LNCaP clone FGC (cell line): ENCODE measurements around the gene TSC22D1.

ENCODE experiments used
- DNase-seq: peaks from one replicate; pipeline ENCODE4 v3.0.0-alpha.2; 2011; ENCODE audit warnings: low read depth
- H3K4me3 ChIP-seq: 2 replicates; pipeline ENCODE4 v1.5.1; 2011; ENCODE audit warnings: mild to moderate bottlenecking, low read depth, low read length, control low read depth
- TF ChIP-seq, protein P1 (sequence below): IDR thresholded peaks from 2 replicates; pipeline ENCODE4 v1.5.1; 2012; ENCODE audit warnings: mild to moderate bottlenecking; ENCODE audit not compliant: control insufficient read depth, insufficient read depth; ENCODE audit errors: extremely low read depth

TSC22D1 gene

DNA sequence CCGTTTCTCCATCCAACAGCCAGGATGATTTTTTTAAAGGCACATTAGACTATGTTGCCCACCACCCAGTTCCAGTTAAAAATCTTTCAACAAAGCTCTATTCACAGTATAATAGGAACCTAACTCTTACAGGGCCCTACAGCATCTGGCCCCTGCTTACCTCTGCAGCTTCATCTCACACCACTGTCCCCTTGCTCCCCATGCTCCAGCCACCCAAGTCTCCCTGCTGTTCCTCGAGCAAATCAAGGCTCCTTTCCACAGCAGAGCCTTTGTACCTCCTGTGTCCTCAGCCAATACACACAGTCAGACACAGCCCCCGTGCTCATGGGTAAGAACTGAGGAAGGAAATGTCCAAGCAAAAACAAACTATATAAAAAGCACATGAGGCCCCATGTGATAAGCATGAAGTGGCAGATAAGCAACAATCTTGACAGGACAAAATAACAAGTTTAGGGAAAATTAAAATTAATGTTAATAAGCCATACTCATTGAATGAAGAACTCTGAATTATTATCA lies 67.5 kb downstream of the TSC22D1 start:
- TF ChIP-seq, protein P1, sequence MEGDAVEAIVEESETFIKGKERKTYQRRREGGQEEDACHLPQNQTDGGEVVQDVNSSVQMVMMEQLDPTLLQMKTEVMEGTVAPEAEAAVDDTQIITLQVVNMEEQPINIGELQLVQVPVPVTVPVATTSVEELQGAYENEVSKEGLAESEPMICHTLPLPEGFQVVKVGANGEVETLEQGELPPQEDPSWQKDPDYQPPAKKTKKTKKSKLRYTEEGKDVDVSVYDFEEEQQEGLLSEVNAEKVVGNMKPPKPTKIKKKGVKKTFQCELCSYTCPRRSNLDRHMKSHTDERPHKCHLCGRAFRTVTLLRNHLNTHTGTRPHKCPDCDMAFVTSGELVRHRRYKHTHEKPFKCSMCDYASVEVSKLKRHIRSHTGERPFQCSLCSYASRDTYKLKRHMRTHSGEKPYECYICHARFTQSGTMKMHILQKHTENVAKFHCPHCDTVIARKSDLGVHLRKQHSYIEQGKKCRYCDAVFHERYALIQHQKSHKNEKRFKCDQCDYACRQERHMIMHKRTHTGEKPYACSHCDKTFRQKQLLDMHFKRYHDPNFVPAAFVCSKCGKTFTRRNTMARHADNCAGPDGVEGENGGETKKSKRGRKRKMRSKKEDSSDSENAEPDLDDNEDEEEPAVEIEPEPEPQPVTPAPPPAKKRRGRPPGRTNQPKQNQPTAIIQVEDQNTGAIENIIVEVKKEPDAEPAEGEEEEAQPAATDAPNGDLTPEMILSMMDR = no peak
- DNase-seq = no peak
- H3K4me3 ChIP-seq = no peak overlapping the region

DNA sequence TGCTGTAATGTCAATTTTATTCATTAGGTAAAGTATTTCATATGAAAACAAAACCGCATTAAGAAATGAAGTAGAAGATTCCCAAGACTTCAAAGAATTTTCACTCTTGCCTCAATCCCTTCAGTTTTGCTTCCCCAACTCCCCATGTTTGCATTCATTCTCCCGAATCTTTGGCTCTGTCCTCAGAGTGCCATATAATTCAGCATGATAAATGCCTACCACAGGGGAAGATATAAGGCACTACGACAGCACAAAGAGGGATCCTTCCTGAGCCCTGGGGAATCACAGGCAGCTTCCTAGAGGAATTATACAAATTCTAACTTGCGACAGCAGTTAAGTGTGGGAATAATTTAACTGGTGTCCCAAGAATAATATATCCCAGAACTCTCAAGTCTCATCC lies 68.5 kb downstream of the TSC22D1 start:
- no peak overlapping the region for H3K4me3 ChIP-seq
- DNase-seq = no peak
- TF ChIP-seq, protein P1 = no peak

DNA sequence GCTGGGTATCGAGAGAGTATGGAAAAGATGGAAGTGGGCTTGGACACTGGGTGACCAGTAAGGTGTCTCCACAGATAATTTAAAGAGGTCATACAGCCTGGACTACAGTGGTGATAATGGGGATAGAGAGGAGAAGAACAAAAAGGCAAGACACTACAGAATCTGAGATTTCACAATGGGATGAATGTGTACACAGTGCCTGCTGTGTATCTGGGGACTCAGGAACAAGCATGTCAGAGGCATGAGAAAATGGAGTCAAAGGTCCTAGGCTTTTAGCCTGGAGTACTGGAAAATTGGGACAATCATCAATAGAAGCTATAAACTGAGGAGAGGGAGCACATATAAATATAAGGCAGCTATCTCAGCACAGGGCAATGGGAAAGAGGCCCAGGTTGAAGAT lies 69.4 kb downstream of the TSC22D1 start:
- TF ChIP-seq, protein P1 = no peak

DNA sequence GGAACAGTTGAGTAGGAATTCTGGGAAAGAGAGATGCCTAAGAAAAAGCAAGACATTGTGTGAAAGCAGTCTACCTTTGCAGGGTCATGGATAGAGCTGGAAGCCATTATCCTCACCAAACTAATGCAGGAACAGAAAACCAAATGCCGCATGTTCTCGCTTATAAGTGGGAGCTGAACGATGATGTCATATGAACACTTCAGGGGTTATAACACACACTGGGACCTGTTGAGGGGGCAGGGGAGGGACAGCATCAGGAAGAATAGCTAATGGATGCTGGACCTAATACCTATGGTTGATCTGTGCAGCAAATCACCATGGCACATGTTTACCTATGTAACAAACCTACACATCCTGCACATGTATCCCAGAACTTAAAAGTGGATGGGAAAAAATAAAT lies 69.9 kb downstream of the TSC22D1 start:
- no peak for DNase-seq
- no peak overlapping the region for H3K4me3 ChIP-seq
- TF ChIP-seq, protein P1 = no peak

More for the DNA sequence above, 69.4 kb downstream of the TSC22D1 start:
- H3K4me3 ChIP-seq = no peak overlapping the region
- no peak for DNase-seq

DNA sequence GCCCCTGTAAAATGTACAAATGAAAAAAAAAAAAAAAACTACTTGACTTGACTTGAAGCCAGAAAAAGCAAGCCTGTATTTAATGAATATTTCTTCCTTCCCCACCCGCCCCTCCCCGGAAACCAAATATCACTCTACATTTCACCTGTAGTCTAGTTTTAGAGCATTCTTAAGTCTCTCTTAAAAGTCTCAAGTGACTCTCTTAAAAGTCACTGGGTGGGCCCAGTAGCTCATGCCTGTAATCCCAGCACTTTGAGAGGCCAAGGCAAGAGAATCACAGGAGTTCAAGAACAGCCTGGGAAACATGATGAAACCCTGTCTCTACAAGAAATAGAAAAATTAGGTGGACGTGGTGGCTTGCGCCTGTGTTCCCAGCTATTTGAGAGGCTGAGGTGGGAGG lies 72.0 kb downstream of the TSC22D1 start:
- TF ChIP-seq, protein P1 = no peak
- DNase-seq = no peak
- no peak overlapping the region for H3K4me3 ChIP-seq

DNA sequence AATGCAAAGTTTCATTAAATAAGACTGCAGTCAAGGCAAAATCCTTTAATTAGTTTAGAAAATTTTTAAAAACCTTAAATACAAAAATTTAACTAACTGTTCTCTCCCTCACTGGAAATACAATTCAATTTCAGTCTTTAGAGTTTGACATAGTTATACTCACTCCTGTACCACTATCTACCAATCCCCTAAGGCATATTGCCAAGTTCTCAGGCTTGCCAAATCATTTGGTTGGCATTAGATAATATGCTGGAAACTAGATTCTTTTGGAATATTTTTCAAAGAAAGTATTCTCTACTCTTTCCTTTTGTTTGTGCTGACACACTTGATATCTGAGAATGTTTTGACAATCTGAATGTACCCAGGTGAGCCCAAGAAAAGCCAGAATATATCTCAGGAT lies 77.2 kb downstream of the TSC22D1 start:
- DNase-seq = no peak
- TF ChIP-seq, protein P1 = no peak
- H3K4me3 ChIP-seq = no peak overlapping the region

DNA sequence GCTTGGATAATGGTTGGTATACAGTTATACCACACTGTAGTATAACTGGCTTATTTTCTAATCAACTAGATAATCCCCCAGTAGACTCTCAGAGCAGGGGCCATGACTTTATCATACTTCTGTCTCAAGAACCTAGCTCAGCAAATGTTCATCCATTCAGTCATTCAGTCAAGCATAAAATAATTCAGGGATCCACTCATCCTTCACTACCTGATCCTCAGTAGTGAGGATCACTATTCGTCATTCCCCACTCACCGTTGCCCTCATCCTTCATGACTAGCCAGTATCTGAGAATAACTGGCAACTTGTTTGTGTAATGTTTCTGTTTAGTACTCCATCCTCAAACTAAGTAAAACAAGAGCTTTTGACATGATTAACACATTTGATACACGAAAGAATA lies 77.6 kb downstream of the TSC22D1 start:
- no peak for DNase-seq
- TF ChIP-seq, protein P1 = no peak
- no peak overlapping the region for H3K4me3 ChIP-seq
